GM18873 (cell line): Measurements from ENCODE around the gene RAPGEF2.
"Not testable (repeated sequence)": the region's sequence is repeated elsewhere in the genome, so short reads cannot be mapped to it uniquely, and the experiment has no call there.

Source experiments
- ATAC-seq: cut with Tn5 transposase; IDR thresholded peaks from one replicate; pipeline ENCODE4 v1.9.1; 2021; ENCODE audit warnings: mild to moderate bottlenecking, moderate library complexity, moderate number of reproducible peaks; ENCODE audit not compliant: unreplicated experiment, low FRiP score

The RAPGEF2 gene

GRCh38 chr4:159097144-159097543, 5.7 kb upstream of the RAPGEF2 start:
- no peak for ATAC-seq

GRCh38 chr4:159097785-159098184, 5.1 kb upstream of the RAPGEF2 start:
- ATAC-seq, result no peak

GRCh38 chr4:159098482-159099127, 4.3 kb upstream of the RAPGEF2 start:
- ATAC-seq, result no peak

GRCh38 chr4:159101988-159102621, 774 bp upstream of the RAPGEF2 start:
- ATAC-seq, result no peak

GRCh38 chr4:159103384-159103990, 608 bp downstream of the RAPGEF2 start:
- ATAC-seq, result peak; percentile 25

GRCh38 chr4:159104694-159105414, 2.0 kb downstream of the RAPGEF2 start:
- no peak for ATAC-seq

- ATAC-seq, result no peak
Measured at GRCh38 chr4:159105761-159106243, 2.9 kb downstream of the RAPGEF2 start.

- ATAC-seq, result no peak
Measured at GRCh38 chr4:159106636-159107035, 3.8 kb downstream of the RAPGEF2 start.

GRCh38 chr4:159107203-159107925, 4.5 kb downstream of the RAPGEF2 start:
- ATAC-seq, result no peak

GRCh38 chr4:159108124-159108523, 5.2 kb downstream of the RAPGEF2 start:
- ATAC-seq, result no peak

- no peak for ATAC-seq
Measured at GRCh38 chr4:159110961-159111360, 8.1 kb downstream of the RAPGEF2 start.

GRCh38 chr4:159111416-159111815, 8.5 kb downstream of the RAPGEF2 start:
- no peak for ATAC-seq

- not testable (repeated sequence) for ATAC-seq
Measured at GRCh38 chr4:159113366-159113765, 10.5 kb downstream of the RAPGEF2 start.

GRCh38 chr4:159116098-159116497, 13.2 kb downstream of the RAPGEF2 start:
- ATAC-seq, result not testable (repeated sequence)

- not testable (repeated sequence) for ATAC-seq
Measured at GRCh38 chr4:159116693-159117092, 13.8 kb downstream of the RAPGEF2 start.

GRCh38 chr4:159117564-159117963, 14.7 kb downstream of the RAPGEF2 start:
- no peak for ATAC-seq

- ATAC-seq, result no peak
Measured at GRCh38 chr4:159117968-159118367, 15.1 kb downstream of the RAPGEF2 start.

- no peak for ATAC-seq
Measured at GRCh38 chr4:159121371-159121770, 18.5 kb downstream of the RAPGEF2 start.

GRCh38 chr4:159126716-159127115, 23.8 kb downstream of the RAPGEF2 start:
- no peak for ATAC-seq

- ATAC-seq, result no peak
Measured at GRCh38 chr4:159127745-159128518, 25.1 kb downstream of the RAPGEF2 start.
